GM23338 (cell line): ENCODE results near the gene MYRF. TPM values are rescaled to one million over a fixed set of nuclear protein-coding genes. Genes with fewer than 3 reads are reported as not detected.

Experiments used
- ATAC-seq: fragments of 200-7000 bp; cut with Tn5 transposase; 3 replicates; pipeline ENCODE4 v1.9.1; 2020
- DNase-seq: peaks from one replicate; pipeline ENCODE4 v3.0.0-alpha.2; 2015; ENCODE audit warnings: low spot score
- H2AFZ ChIP-seq: fragments of 200-600 bp; sonication (generic); 2 replicates; pipeline ENCODE4 v1.8.0; 2016; ENCODE audit warnings: antibody characterized with exemption, mild to moderate bottlenecking, moderate library complexity
- H3F3A ChIP-seq: fragments of 200-600 bp; sonication (generic); replicated peaks from 2 replicates; pipeline ENCODE4 v1.8.0; 2017; ENCODE audit warnings: antibody characterized with exemption, mixed run types, low read depth
- H3K27ac ChIP-seq: fragments of 200-600 bp; sonication (generic); 2 replicates; pipeline ENCODE4 v1.6.1; 2016; ENCODE audit warnings: low read depth
- H3K27me3 ChIP-seq: fragments of 200-600 bp; sonication (generic); 2 replicates; pipeline ENCODE4 v1.8.0; 2016; ENCODE audit warnings: mild to moderate bottlenecking, mixed run types, moderate library complexity; ENCODE audit not compliant: insufficient read depth
- H3K36me3 ChIP-seq: fragments of 200-600 bp; sonication (generic); 2 replicates; pipeline ENCODE4 v1.8.0; 2016; ENCODE audit warnings: mild to moderate bottlenecking; ENCODE audit not compliant: insufficient read depth
- H3K4me1 ChIP-seq: fragments of 200-600 bp; sonication (generic); 2 replicates; pipeline ENCODE4 v1.8.0; 2016; ENCODE audit warnings: mild to moderate bottlenecking, moderate library complexity; ENCODE audit not compliant: insufficient read depth
- H3K4me2 ChIP-seq: fragments of 200-600 bp; sonication (generic); 2 replicates; pipeline ENCODE4 v1.7.1; 2017; ENCODE audit warnings: mixed run types
- H3K4me3 ChIP-seq: fragments of 200-600 bp; sonication (generic); 2 replicates; pipeline ENCODE4 v1.6.1; 2016; ENCODE audit warnings: mixed run types
- H3K79me2 ChIP-seq: fragments of 200-600 bp; sonication (generic); replicated peaks from 2 replicates; pipeline ENCODE4 v1.8.0; 2017; ENCODE audit warnings: mild to moderate bottlenecking; ENCODE audit not compliant: insufficient read depth
- H3K9me2 ChIP-seq: fragments of 200-600 bp; sonication (generic); 2 replicates; pipeline ENCODE4 v1.8.0; 2017; ENCODE audit not compliant: insufficient read depth
- H4K20me1 ChIP-seq: fragments of 200-600 bp; sonication (generic); replicated peaks from 2 replicates; pipeline ENCODE4 v1.8.0; 2017; ENCODE audit warnings: mild to moderate bottlenecking; ENCODE audit not compliant: insufficient read depth
- H3K27ac Mint-ChIP-seq: 2 replicates; pipeline ENCODE4 v1.8.0; 2020; ENCODE audit warnings: inconsistent platforms, mild to moderate bottlenecking, moderate library complexity, mixed read lengths
- H3K27me3 Mint-ChIP-seq: 3 replicates; pipeline ENCODE4 v1.8.0; 2022; ENCODE audit warnings: low read depth, mild to moderate bottlenecking, moderate library complexity, mixed read lengths, inconsistent platforms; ENCODE audit not compliant: insufficient read depth, poor library complexity
- H3K36me3 Mint-ChIP-seq: 3 replicates; pipeline ENCODE4 v1.8.0; 2021; ENCODE audit warnings: low read depth, mild to moderate bottlenecking, inconsistent platforms, moderate library complexity, mixed read lengths
- H3K4me1 Mint-ChIP-seq: 3 replicates; pipeline ENCODE4 v1.8.0; 2020; ENCODE audit warnings: mild to moderate bottlenecking, inconsistent platforms, mixed read lengths
- H3K4me3 Mint-ChIP-seq: 3 replicates; pipeline ENCODE4 v1.8.0; 2021; ENCODE audit warnings: moderate library complexity, mild to moderate bottlenecking, inconsistent platforms, mixed read lengths
- H3K9me3 Mint-ChIP-seq: 3 replicates; pipeline ENCODE4 v1.8.0; 2020; ENCODE audit warnings: moderate library complexity, mild to moderate bottlenecking, inconsistent platforms, mixed read lengths
- CREB1 ChIP-seq: fragments of 250-450 bp; sonication (Bioruptor Pico); IDR thresholded peaks from 2 replicates; pipeline ENCODE4 v1.5.0; 2020; ENCODE audit warnings: low read depth, mild to moderate bottlenecking, moderate library complexity
- ETS1 ChIP-seq: IDR thresholded peaks from 2 replicates; pipeline ENCODE4 v1.6.1; 2016; ENCODE audit warnings: antibody characterized with exemption
- EZH2 ChIP-seq: fragments of 200-600 bp; sonication (generic); IDR thresholded peaks from one replicate; pipeline ENCODE4 v1.8.0; 2017; ENCODE audit warnings: antibody characterized with exemption, mild to moderate bottlenecking, low read depth; ENCODE audit not compliant: unreplicated experiment
- EZH2phosphoT487 ChIP-seq: fragments of 200-600 bp; sonication (generic); IDR thresholded peaks from one replicate; pipeline ENCODE4 v1.8.1; 2018; ENCODE audit warnings: antibody characterized with exemption; ENCODE audit not compliant: unreplicated experiment
- JUNB ChIP-seq: IDR thresholded peaks from one replicate; pipeline ENCODE4 v1.6.1; 2016; ENCODE audit warnings: antibody characterized with exemption; ENCODE audit not compliant: unreplicated experiment
- STAT1 ChIP-seq: IDR thresholded peaks from one replicate; pipeline ENCODE4 v1.6.1; 2016; ENCODE audit warnings: antibody characterized with exemption; ENCODE audit not compliant: unreplicated experiment
- ZNF331 ChIP-seq: fragments of 250-450 bp; sonication (Bioruptor Pico); IDR thresholded peaks from 2 replicates; pipeline ENCODE4 v1.5.0; 2020; ENCODE audit warnings: low read depth, mild to moderate bottlenecking, moderate library complexity
- polyA plus RNA-seq: library from polyadenylated mRNA; unstranded; fragments of >200 nt; fragmentation: Nextera tagmentation; extraction: Ambion mirVana; gene quantifications from 2 replicates; pipeline ENCODE4 v1.2.1, GENCODE V29; 2016
- total RNA-seq: library from RNA; depleted of rRNA; stranded (reverse); fragments of >200 nt; shearing (Covaris generic); gene quantifications from 2 replicates; pipeline ENCODE4 v1.2.3, GENCODE V29; 2014
- TF ChIP-seq, protein P1 (sequence below): IDR thresholded peaks from one replicate; pipeline ENCODE4 v1.6.1; 2018; ENCODE audit warnings: antibody characterized with exemption; ENCODE audit not compliant: unreplicated experiment
- TF ChIP-seq, protein P2 (sequence below): fragments of 250-450 bp; sonication (Bioruptor Pico); IDR thresholded peaks from 2 replicates; pipeline ENCODE4 v1.5.0; 2020; ENCODE audit warnings: mild to moderate bottlenecking, moderate library complexity

The MYRF gene
- total and polyA plus RNA-seq, 2 experiments from 2014 or later = 1.9 to 5.5 TPM

- Mint-ChIP-seq H3K4me1 (peaks cover 9% of the 10 kb centered on the region), H3K36me3 (peaks cover 88% of the 10 kb centered on the region), H3K4me3 (no peak overlapping the region), H3K9me3 (no peaks in the 10 kb centered on the region), H3K27ac (no peak overlapping the region), H3K27me3 (peaks cover 13% of the 10 kb centered on the region)
- Histone ChIP-seq H3K79me2 (peaks cover 16% of the 10 kb centered on the region), H3K4me3 (no peak overlapping the region), H3K27me3 (no peaks in the 10 kb centered on the region), H3K9me2 (peaks cover 5% of the 10 kb centered on the region; the same call in 1 of the 2 replicates), H2AFZ (no peak overlapping the region), H3F3A (peaks cover 4% of the 10 kb centered on the region; the same call in 1 of the 2 replicates), H3K36me3 (peaks cover 49% of the 10 kb centered on the region), H3K4me1 (no peaks in the 10 kb centered on the region), H3K27ac (no peak overlapping the region), H4K20me1 (peaks cover 7% of the 10 kb centered on the region), H3K4me2 (no peak overlapping the region)
- TF ChIP-seq ETS1 (no peak), EZH2phosphoT487 (no peak)
- no peak for ATAC-seq
- no peak for DNase-seq
These were observed 58.3 kb downstream of the MYRF start for GRCh38 chr11:61810671-61811175.

DNA sequence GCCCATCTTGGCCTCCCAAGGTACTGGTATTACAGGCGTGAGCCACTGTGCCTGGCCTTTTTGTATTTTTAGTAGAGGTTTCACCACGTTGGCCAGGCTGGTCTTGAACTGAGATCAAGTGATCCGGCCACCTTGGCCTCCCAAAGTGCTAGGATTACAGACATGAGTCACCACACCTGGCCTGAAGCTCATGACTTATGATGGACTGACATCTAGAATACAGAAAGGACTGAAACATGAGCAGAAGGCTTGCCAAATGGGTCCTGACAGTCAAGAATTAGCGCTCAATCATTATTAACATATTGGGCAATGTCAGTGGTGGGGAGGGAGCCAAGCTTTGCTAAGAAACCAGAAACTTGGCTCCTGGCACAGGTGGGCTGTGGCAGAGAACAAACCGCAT is 59.4 kb downstream of the MYRF start:
- Mint-ChIP-seq H3K9me3 (no peaks in the 10 kb centered on the region; the same call in 2 of the 3 replicates), H3K27ac (no peak overlapping the region), H3K4me3 (no peak overlapping the region), H3K36me3 (peaks cover 81% of the 10 kb centered on the region), H3K27me3 (peaks cover 18% of the 10 kb centered on the region), H3K4me1 (peaks cover 9% of the 10 kb centered on the region)
- TF ChIP-seq, protein P1, sequence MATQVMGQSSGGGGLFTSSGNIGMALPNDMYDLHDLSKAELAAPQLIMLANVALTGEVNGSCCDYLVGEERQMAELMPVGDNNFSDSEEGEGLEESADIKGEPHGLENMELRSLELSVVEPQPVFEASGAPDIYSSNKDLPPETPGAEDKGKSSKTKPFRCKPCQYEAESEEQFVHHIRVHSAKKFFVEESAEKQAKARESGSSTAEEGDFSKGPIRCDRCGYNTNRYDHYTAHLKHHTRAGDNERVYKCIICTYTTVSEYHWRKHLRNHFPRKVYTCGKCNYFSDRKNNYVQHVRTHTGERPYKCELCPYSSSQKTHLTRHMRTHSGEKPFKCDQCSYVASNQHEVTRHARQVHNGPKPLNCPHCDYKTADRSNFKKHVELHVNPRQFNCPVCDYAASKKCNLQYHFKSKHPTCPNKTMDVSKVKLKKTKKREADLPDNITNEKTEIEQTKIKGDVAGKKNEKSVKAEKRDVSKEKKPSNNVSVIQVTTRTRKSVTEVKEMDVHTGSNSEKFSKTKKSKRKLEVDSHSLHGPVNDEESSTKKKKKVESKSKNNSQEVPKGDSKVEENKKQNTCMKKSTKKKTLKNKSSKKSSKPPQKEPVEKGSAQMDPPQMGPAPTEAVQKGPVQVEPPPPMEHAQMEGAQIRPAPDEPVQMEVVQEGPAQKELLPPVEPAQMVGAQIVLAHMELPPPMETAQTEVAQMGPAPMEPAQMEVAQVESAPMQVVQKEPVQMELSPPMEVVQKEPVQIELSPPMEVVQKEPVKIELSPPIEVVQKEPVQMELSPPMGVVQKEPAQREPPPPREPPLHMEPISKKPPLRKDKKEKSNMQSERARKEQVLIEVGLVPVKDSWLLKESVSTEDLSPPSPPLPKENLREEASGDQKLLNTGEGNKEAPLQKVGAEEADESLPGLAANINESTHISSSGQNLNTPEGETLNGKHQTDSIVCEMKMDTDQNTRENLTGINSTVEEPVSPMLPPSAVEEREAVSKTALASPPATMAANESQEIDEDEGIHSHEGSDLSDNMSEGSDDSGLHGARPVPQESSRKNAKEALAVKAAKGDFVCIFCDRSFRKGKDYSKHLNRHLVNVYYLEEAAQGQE = no peak
- TF ChIP-seq, protein P2, sequence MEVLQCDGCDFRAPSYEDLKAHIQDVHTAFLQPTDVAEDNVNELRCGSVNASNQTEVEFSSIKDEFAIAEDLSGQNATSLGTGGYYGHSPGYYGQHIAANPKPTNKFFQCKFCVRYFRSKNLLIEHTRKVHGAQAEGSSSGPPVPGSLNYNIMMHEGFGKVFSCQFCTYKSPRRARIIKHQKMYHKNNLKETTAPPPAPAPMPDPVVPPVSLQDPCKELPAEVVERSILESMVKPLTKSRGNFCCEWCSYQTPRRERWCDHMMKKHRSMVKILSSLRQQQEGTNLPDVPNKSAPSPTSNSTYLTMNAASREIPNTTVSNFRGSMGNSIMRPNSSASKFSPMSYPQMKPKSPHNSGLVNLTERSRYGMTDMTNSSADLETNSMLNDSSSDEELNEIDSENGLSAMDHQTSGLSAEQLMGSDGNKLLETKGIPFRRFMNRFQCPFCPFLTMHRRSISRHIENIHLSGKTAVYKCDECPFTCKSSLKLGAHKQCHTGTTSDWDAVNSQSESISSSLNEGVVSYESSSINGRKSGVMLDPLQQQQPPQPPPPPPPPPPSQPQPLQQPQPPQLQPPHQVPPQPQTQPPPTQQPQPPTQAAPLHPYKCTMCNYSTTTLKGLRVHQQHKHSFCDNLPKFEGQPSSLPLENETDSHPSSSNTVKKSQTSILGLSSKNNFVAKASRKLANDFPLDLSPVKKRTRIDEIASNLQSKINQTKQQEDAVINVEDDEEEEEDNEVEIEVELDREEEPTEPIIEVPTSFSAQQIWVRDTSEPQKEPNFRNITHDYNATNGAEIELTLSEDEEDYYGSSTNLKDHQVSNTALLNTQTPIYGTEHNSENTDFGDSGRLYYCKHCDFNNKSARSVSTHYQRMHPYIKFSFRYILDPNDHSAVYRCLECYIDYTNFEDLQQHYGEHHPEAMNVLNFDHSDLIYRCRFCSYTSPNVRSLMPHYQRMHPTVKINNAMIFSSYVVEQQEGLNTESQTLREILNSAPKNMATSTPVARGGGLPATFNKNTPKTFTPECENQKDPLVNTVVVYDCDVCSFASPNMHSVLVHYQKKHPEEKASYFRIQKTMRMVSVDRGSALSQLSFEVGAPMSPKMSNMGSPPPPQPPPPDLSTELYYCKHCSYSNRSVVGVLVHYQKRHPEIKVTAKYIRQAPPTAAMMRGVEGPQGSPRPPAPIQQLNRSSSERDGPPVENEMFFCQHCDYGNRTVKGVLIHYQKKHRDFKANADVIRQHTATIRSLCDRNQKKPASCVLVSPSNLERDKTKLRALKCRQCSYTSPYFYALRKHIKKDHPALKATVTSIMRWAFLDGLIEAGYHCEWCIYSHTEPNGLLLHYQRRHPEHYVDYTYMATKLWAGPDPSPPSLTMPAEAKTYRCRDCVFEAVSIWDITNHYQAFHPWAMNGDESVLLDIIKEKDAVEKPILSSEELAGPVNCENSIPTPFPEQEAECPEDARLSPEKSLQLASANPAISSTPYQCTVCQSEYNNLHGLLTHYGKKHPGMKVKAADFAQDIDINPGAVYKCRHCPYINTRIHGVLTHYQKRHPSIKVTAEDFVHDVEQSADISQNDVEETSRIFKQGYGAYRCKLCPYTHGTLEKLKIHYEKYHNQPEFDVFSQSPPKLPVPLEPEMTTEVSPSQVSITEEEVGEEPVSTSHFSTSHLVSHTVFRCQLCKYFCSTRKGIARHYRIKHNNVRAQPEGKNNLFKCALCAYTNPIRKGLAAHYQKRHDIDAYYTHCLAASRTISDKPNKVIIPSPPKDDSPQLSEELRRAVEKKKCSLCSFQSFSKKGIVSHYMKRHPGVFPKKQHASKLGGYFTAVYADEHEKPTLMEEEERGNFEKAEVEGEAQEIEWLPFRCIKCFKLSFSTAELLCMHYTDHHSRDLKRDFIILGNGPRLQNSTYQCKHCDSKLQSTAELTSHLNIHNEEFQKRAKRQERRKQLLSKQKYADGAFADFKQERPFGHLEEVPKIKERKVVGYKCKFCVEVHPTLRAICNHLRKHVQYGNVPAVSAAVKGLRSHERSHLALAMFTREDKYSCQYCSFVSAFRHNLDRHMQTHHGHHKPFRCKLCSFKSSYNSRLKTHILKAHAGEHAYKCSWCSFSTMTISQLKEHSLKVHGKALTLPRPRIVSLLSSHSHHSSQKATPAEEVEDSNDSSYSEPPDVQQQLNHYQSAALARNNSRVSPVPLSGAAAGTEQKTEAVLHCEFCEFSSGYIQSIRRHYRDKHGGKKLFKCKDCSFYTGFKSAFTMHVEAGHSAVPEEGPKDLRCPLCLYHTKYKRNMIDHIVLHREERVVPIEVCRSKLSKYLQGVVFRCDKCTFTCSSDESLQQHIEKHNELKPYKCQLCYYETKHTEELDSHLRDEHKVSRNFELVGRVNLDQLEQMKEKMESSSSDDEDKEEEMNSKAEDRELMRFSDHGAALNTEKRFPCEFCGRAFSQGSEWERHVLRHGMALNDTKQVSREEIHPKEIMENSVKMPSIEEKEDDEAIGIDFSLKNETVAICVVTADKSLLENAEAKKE (CRISPR knock-in tag) = no peak
- no peak for TF ChIP-seq CREB1 (CRISPR knock-in tag)
- no peak for TF ChIP-seq STAT1
- TF ChIP-seq EZH2 = no peak
- no peak for TF ChIP-seq JUNB
- TF ChIP-seq ETS1 = no peak
- no peak for TF ChIP-seq ZNF331 (CRISPR knock-in tag)
- Histone ChIP-seq H3K27me3 (no peaks in the 10 kb centered on the region), H3K9me2 (peaks cover 5% of the 10 kb centered on the region; the same call in 1 of the 2 replicates), H3K79me2 (peaks cover 23% of the 10 kb centered on the region), H4K20me1 (peaks cover 7% of the 10 kb centered on the region), H3K27ac (no peak overlapping the region), H3F3A (peaks cover 9% of the 10 kb centered on the region), H2AFZ (no peak overlapping the region), H3K36me3 (peaks cover 42% of the 10 kb centered on the region), H3K4me2 (no peak overlapping the region), H3K4me1 (no peaks in the 10 kb centered on the region), H3K4me3 (no peak overlapping the region)
- ATAC-seq = no peak
- DNase-seq = no peak
